Nephron progenitor cell (in vitro differentiated cells): Measurements from ENCODE around the gene MEIKIN.
A peak's percentile ranks its signal among the peaks of the same experiment; 100 is the strongest.

ENCODE experiments used
- DNase-seq: peaks from one replicate; pipeline ENCODE4 v3.0.0; 2021
- H3K27ac Mint-ChIP-seq: 2 replicates; pipeline ENCODE4 v1.8.0; 2021; ENCODE audit warnings: mild to moderate bottlenecking, moderate library complexity, mixed read lengths
- H3K27me3 Mint-ChIP-seq: 2 replicates; pipeline ENCODE4 v1.8.0; 2021; ENCODE audit warnings: mild to moderate bottlenecking, low read depth, mixed read lengths; ENCODE audit not compliant: poor library complexity
- H3K36me3 Mint-ChIP-seq: 2 replicates; pipeline ENCODE4 v1.8.0; 2021; ENCODE audit warnings: low read depth, mixed read lengths
- H3K4me1 Mint-ChIP-seq: 2 replicates; pipeline ENCODE4 v1.8.0; 2021; ENCODE audit warnings: mixed read lengths
- H3K4me3 Mint-ChIP-seq: 2 replicates; pipeline ENCODE4 v1.8.0; 2021; ENCODE audit warnings: mild to moderate bottlenecking, moderate library complexity, mixed read lengths
- H3K9me3 Mint-ChIP-seq: 2 replicates; pipeline ENCODE4 v1.8.0; 2021; ENCODE audit warnings: mild to moderate bottlenecking, moderate library complexity, mixed read lengths
- TF ChIP-seq, protein P1 (sequence below): fragments of 200-600 bp; sonication (generic); IDR thresholded peaks from 2 replicates; pipeline ENCODE4 v1.5.0; 2021; ENCODE audit warnings: antibody characterized with exemption

Gene MEIKIN

DNA sequence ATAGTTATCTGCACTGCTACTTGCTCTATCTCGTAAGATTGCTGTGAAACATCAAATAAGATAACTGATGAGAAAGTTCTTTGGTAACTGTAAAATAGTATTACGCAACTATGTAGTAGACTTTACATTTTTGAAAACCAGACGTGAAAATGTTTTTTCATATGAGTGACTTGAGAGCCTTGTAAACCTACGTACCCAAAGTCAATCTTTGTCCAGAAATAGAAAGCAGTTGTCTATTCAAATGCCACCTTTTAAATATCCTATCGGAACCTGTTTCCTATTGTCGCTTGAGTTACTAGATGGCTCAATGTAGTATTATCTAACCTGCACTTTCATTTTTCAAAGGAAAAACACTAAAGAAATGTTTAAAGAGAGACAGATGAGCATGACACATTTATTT is 150.2 kb downstream of the MEIKIN start:
- peaks cover 5% of the 10 kb centered on the region for H3K27me3 Mint-ChIP-seq
- H3K4me1 Mint-ChIP-seq = peaks cover 27% of the 10 kb centered on the region
- H3K36me3 Mint-ChIP-seq = no peaks in the 10 kb centered on the region
- TF ChIP-seq, protein P1, sequence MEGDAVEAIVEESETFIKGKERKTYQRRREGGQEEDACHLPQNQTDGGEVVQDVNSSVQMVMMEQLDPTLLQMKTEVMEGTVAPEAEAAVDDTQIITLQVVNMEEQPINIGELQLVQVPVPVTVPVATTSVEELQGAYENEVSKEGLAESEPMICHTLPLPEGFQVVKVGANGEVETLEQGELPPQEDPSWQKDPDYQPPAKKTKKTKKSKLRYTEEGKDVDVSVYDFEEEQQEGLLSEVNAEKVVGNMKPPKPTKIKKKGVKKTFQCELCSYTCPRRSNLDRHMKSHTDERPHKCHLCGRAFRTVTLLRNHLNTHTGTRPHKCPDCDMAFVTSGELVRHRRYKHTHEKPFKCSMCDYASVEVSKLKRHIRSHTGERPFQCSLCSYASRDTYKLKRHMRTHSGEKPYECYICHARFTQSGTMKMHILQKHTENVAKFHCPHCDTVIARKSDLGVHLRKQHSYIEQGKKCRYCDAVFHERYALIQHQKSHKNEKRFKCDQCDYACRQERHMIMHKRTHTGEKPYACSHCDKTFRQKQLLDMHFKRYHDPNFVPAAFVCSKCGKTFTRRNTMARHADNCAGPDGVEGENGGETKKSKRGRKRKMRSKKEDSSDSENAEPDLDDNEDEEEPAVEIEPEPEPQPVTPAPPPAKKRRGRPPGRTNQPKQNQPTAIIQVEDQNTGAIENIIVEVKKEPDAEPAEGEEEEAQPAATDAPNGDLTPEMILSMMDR = no peak
- H3K9me3 Mint-ChIP-seq = no peaks in the 10 kb centered on the region
- peak overlapping the region; percentile 22 for H3K27ac Mint-ChIP-seq
- no peak for DNase-seq
- peak overlapping the region; percentile 98 for H3K4me3 Mint-ChIP-seq

DNA sequence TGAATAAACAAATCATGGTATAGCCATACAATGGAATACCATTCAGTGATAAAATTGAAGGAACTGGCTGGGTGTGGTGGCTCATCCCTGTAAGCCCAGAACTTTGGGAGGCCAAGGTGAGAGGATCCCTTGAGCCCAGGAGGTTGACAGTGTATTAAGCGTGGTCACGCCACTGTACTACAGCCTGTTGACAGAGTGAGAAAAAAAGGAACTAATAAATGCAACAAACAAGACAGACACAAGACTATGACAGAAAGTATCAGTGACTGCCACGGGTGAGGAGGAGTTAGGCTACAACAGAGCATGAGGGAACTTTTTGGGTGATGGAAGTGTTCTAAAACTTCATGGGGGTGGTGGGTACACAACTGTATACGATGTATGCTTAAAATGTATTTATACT is 150.9 kb downstream of the MEIKIN start:
- Mint-ChIP-seq H3K9me3 (peaks cover 3% of the 10 kb centered on the region), H3K27me3 (peaks cover 2% of the 10 kb centered on the region), H3K27ac (no peak overlapping the region), H3K36me3 (peaks cover 3% of the 10 kb centered on the region), H3K4me3 (peak overlapping the region; percentile 98), H3K4me1 (peaks cover 27% of the 10 kb centered on the region)
- TF ChIP-seq, protein P1 = no peak
- no peak for DNase-seq

DNA sequence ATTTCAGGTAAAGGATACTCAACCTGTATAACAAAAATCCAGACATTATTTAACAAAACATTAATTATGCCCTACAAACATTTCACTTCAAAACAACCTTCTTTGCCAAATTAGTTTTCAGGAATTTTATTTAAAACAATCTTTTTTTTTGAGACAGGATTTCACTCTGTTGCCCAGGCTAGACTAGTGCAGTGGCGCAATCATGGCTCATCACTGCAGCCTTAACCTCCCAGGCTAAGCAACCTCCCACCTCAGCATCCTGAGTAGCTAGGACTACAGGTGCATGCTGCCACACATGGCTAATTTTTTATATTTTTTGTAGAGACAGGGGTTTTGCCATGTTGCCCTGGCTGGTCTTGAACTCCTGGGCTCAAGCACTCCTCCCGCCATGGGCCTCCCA is 152.6 kb downstream of the MEIKIN start:
- no peak overlapping the region for H3K4me3 Mint-ChIP-seq
- TF ChIP-seq, protein P1 = no peak
- peaks cover 4% of the 10 kb centered on the region for H3K9me3 Mint-ChIP-seq
- peaks cover 12% of the 10 kb centered on the region for H3K36me3 Mint-ChIP-seq
- H3K4me1 Mint-ChIP-seq = peaks cover 26% of the 10 kb centered on the region
- no peak overlapping the region for H3K27ac Mint-ChIP-seq
- H3K27me3 Mint-ChIP-seq = no peaks in the 10 kb centered on the region
- no peak for DNase-seq

DNA sequence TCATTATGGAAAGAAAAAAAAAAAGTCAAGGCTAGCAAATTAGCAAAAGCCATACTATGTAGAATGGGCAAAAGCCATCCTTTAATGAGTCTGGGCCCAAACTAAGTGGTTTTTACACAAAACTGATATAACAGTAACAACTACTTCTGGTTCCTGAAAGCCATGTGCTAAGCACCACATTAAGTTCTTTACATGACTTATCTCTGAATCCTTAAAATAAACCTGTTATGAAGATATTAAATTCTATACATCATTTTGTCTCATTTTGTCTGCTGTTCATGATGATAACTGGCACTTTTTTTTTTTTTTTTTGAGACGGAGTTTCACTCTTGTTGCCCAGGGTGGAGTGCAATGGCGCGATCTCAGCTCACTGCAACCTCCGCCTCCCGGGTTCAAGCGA is 153.6 kb downstream of the MEIKIN start:
- DNase-seq = no peak
- TF ChIP-seq, protein P1 = no peak
- Mint-ChIP-seq H3K4me3 (no peak overlapping the region), H3K27me3 (no peaks in the 10 kb centered on the region), H3K9me3 (peaks cover 4% of the 10 kb centered on the region), H3K36me3 (peaks cover 16% of the 10 kb centered on the region), H3K4me1 (peaks cover 21% of the 10 kb centered on the region), H3K27ac (no peak overlapping the region)

DNA sequence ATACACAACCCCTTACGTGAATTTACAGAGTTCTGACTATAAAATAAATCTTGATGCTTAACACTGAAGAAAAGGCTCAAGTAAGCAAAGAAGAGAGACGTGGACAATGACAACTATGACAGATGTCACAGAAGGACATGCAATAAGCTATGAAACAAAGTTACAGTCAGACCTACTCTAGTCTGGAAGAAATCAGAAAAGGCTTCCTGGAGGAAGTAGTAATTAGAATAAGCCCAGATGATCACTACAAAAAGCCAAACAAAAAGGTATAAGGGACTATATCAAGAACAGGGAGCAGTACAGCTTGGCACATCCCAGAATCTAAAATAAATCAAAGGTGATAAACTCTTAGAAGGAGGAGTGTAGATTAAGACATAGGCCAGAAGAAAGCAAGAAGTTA is 154.9 kb downstream of the MEIKIN start:
- H3K4me3 Mint-ChIP-seq = no peak overlapping the region
- H3K36me3 Mint-ChIP-seq = peaks cover 16% of the 10 kb centered on the region
- DNase-seq = no peak
- no peak overlapping the region for H3K27ac Mint-ChIP-seq
- H3K9me3 Mint-ChIP-seq = peaks cover 4% of the 10 kb centered on the region
- TF ChIP-seq, protein P1 = no peak
- peaks cover 13% of the 10 kb centered on the region for H3K4me1 Mint-ChIP-seq
- no peaks in the 10 kb centered on the region for H3K27me3 Mint-ChIP-seq

DNA sequence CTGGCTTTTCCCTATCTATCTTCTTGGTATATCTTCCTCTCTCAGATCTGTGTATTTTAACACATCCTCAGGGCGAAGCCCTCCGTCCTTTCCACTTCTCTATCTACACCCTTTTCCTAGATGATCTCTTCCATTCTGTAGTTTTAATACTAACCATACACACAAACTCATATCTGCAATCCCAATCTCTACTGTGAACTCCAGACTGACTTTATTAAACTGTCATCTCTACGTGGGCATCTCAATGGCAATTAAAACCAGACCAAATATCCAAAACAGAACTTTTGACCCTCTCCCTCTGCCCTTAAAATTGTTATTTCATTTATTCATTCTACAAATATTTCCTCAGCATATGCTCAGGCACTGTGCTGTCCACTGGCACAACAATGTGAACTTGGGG is 155.7 kb downstream of the MEIKIN start:
- TF ChIP-seq, protein P1 = no peak
- Mint-ChIP-seq H3K36me3 (peaks cover 16% of the 10 kb centered on the region), H3K4me3 (no peak overlapping the region), H3K27me3 (no peaks in the 10 kb centered on the region), H3K27ac (peak overlapping the region; percentile 46), H3K9me3 (peaks cover 4% of the 10 kb centered on the region), H3K4me1 (peaks cover 5% of the 10 kb centered on the region)
- DNase-seq = no peak
